ENCODE data around the gene DMBT1. TPM values are rescaled to one million over a fixed set of nuclear protein-coding genes. Genes with fewer than 3 reads are reported as not detected.

The DMBT1 gene
- total and polyA plus RNA-seq, 10 of the 15 experiments (the other 5 are each of a cell fraction or from before 2014, with no cell fraction given): under 0.01 to 0.13 (median 0.03) TPM; not detected in 5

DNA sequence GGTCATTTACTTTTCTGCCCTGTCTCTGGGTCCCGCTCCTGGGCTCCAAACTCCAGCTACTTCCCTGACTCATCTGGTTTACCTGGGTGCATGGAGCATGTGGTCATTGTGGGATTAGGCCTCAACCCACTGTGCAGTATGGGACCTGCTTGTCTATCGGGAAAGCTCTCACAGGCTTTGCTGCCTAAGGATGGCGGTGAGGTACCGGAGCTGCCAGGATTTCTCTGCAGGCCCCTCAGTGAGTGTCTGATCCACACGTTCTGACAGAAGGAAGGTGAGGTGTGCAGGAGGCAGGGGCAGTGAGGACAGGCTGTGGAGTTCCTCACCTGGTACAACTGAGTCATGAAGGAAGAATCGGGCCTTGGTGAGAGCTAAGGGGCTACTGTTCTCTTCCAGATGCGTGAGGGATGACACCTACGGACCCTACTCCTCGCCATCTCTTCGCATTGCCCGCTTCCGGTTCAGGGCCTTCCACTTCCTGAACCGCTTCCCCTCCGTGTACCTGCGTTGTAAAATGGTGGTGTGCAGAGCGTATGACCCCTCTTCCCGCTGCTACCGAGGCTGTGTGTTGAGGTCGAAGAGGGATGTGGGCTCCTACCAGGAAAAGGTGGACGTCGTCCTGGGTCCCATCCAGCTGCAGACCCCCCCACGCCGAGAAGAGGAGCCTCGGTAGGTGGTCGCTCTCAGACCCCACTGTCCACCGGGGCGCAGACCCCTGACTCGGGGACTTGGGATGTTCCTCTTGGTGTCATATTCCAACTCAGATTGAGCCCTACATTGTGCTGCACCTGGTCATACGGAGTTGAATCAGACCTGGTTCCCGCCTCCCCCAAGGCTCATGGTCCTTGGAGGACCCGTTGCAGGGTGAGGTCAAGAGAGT lies 82.4 kb downstream of the DMBT1 start:
- DNase-seq (ENCODE audit: low read depth, low spot score) (no peak), ATAC-seq (no peak), FAIRE-seq (no peak)
- SMC1A ChIA-PET (ENCODE audit: uncharacterized antibody, unreplicated experiment): no interaction called here
- Histone ChIP-seq H2AFZ (ENCODE audit: control insufficient read depth, low read depth, low read length) (no peak overlapping the region), H3K4me3 (no peak overlapping the region), H3K9me3 (replicated peaks; ENCODE audit: control insufficient read depth, insufficient read depth, low read length) (no peaks in the 10 kb centered on the region), H3K9ac (ENCODE audit: control insufficient read depth, insufficient read depth, low read length) (no peak overlapping the region), H3K79me2 (ENCODE audit: control insufficient read depth, insufficient read depth, low read length) (no peaks in the 10 kb centered on the region), H3K27ac (ENCODE audit: control insufficient read depth, insufficient read depth) (no peak overlapping the region), H3K4me1 (ENCODE audit: control insufficient read depth, insufficient read depth, low read length) (no peaks in the 10 kb centered on the region), H3K36me3 (ENCODE audit: control insufficient read depth in 2 of 2, insufficient read depth in 2 of 2, low read length in 1 of 2) (no peaks in the 10 kb centered on the region), H4K20me1 (ENCODE audit: control insufficient read depth, insufficient read depth) (no peaks in the 10 kb centered on the region), H3K27me3 (replicated peaks in 1 of 2; ENCODE audit: control insufficient read depth in 2 of 2, insufficient read depth in 2 of 2, low read length in 1 of 2) (peaks cover 0 to under 1% of the 10 kb centered on the region in 2 experiments; a peak in 2 of 4 replicates), H3K4me2 (ENCODE audit: control insufficient read depth, insufficient read depth) (no peak overlapping the region)
- POLR2A ChIA-PET: no interaction called here
- TF ChIP-seq GABPA (IDR thresholded peaks at IDR 0.05; ENCODE audit: low read depth): no peak
- TF ChIP-seq TBL1XR1 (IDR thresholded peaks at IDR 0.05; ENCODE audit: low read depth, low read length): no peak
- TF ChIP-seq RELA (IDR thresholded peaks at IDR 0.05; ENCODE audit: borderline replicate concordance, partially characterized antibody): no peak
- TF ChIP-seq LARP7 (IDR thresholded peaks at IDR 0.05): no peak
- TF ChIP-seq CHD2 (IDR thresholded peaks at IDR 0.05; ENCODE audit: borderline replicate concordance, low read depth, low read length): no peak
- no peak for TF ChIP-seq ZSCAN29 (IDR thresholded peaks at IDR 0.05)
- no peak for TF ChIP-seq STAT3 (IDR thresholded peaks at IDR 0.05; ENCODE audit: low read depth, low read length)
- TF ChIP-seq MEF2A (IDR thresholded peaks at IDR 0.05; ENCODE audit: insufficient read depth, low read depth, low read length): no peak
- TF ChIP-seq, protein P1, sequence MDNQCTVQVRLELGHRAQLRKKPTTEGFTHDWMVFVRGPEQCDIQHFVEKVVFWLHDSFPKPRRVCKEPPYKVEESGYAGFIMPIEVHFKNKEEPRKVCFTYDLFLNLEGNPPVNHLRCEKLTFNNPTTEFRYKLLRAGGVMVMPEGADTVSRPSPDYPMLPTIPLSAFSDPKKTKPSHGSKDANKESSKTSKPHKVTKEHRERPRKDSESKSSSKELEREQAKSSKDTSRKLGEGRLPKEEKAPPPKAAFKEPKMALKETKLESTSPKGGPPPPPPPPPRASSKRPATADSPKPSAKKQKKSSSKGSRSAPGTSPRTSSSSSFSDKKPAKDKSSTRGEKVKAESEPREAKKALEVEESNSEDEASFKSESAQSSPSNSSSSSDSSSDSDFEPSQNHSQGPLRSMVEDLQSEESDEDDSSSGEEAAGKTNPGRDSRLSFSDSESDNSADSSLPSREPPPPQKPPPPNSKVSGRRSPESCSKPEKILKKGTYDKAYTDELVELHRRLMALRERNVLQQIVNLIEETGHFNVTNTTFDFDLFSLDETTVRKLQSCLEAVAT (IDR thresholded peaks at IDR 0.05): no peak
- no peak for TF ChIP-seq TCF7 (IDR thresholded peaks at IDR 0.05; ENCODE audit: borderline replicate concordance)
- TF ChIP-seq, protein P2, sequence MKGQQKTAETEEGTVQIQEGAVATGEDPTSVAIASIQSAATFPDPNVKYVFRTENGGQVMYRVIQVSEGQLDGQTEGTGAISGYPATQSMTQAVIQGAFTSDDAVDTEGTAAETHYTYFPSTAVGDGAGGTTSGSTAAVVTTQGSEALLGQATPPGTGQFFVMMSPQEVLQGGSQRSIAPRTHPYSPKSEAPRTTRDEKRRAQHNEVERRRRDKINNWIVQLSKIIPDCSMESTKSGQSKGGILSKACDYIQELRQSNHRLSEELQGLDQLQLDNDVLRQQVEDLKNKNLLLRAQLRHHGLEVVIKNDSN (IDR thresholded peaks at IDR 0.05; ENCODE audit: borderline replicate concordance, extremely low read length, insufficient read depth, low read depth, low read length): no peak
- no peak for TF ChIP-seq MTA2 (IDR thresholded peaks at IDR 0.05; ENCODE audit: low read depth)
- CTCF ChIA-PET: no interaction called here
- intact Hi-C loops (cut with micrococcal nuclease; ENCODE audit: unreplicated experiment): no loop called here
- RAD21 ChIA-PET (ENCODE audit: unreplicated experiment): no interaction called here
- in situ Hi-C loops (cut with MboI): no loop called here
- no TSS peak for BruUV-seq (replicated peaks)
- 36% methylated on average over 31 of the region's 31 CpGs for WGBS (ENCODE audit: insufficient coverage, insufficient replicate concordance, low lambda C conversion rate, missing lambda C conversion rate)

Data from GM12878 (cell line).